GM18909 (cell line): Measurements from ENCODE around the gene TMPO.
"Not testable (repeated sequence)": the region's sequence is repeated elsewhere in the genome, so short reads cannot be mapped to it uniquely, and the experiment has no call there.

Experiments
- ATAC-seq: cut with Tn5 transposase; IDR thresholded peaks from one replicate; pipeline ENCODE4 v1.9.1; 2021; ENCODE audit warnings: mild to moderate bottlenecking; ENCODE audit not compliant: unreplicated experiment, poor library complexity

TMPO gene

DNA sequence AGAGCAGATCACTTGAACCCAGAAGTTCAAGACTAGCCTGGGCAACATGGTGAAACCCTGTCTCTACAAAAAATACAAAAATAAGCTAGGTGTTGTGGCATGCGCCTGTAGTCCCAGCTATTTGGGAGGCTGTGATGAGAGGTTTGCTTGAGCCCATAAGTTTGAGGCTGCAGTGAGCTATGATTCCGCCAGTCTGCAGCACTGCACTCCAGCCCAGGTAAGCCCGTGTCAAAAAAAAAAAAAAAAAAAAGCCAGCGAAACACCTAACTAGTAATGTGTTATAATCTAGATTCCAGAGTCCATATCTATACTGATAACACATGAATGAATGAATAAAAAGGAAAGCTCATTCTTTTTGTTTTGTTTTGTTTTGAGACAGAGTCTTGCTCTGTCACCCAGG is 59.6 kb downstream of the TMPO start:
- ATAC-seq, result no peak

GRCh38 chr12:98576795-98577194 is 61.4 kb downstream of the TMPO start:
- not testable (repeated sequence) for ATAC-seq

GRCh38 chr12:98578392-98578791 is 63.0 kb downstream of the TMPO start:
- ATAC-seq, result no peak

DNA sequence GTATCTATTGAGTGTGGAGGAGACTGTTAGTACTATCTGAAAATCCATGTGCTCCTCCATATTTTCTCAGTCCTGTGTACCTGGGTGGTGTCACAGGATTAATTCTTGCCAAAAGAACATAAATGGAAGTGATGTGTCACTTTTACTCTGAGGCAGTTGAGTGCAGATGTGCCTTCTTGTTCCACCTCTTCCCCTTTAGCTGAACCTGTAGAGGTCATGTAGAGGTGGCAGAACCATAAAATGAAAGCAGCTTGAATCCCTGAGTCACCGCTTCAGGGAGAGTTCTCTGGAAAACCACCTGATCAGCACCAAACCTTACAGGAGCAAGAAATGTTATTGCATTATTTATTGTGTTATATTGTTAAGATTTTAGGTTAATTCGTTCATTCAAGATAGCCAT is 63.4 kb downstream of the TMPO start:
- no peak for ATAC-seq

GRCh38 chr12:98579347-98579746 is 64.0 kb downstream of the TMPO start:
- ATAC-seq, result no peak

- no peak for ATAC-seq
Observed at GRCh38 chr12:98579835-98580234, 64.4 kb downstream of the TMPO start.

- ATAC-seq, result no peak
Observed at GRCh38 chr12:98580695-98581094, 65.3 kb downstream of the TMPO start.

- ATAC-seq, result no peak
Observed at GRCh38 chr12:98581101-98581500, 65.7 kb downstream of the TMPO start.

DNA sequence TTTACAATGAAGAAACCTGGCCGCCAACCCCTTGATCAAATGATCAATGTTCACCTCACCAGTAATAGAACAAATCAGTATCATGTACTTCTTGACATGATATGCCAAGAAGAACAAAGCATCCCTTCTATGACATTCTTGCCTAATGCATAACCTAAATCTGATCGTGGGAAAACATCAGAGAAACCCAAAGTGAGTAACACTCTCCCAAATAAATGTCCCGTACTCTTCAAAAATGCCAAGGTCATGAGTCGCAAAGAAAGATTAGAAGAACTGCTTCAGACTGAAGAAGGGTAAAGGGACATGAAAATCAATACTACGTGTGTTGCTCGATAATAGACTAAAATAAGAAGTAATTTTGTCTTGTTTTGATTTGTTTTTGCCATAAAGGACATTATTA is 66.7 kb downstream of the TMPO start:
- no peak for ATAC-seq

GRCh38 chr12:98587084-98587483 is 71.7 kb downstream of the TMPO start:
- ATAC-seq, result no peak

DNA sequence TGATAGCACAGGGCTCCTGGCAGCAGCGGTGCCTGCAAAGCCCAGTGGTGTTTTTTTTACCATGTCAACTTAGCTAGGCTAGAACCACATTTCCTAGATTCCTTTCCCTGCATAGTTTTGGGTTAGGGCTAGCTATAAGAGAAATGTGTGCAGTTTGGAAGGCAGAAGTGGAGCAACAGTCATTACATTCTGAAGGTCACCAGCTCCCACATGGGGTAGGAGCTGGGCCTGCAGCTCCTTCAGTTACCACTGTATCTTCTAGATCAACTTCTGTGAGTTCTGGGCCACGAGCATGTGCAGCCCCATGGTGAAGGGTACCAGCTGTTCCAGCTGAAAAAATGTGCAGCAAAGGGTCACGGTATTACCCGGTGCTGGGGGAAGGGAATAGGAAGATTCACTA is 75.8 kb downstream of the TMPO start:
- no peak for ATAC-seq

DNA sequence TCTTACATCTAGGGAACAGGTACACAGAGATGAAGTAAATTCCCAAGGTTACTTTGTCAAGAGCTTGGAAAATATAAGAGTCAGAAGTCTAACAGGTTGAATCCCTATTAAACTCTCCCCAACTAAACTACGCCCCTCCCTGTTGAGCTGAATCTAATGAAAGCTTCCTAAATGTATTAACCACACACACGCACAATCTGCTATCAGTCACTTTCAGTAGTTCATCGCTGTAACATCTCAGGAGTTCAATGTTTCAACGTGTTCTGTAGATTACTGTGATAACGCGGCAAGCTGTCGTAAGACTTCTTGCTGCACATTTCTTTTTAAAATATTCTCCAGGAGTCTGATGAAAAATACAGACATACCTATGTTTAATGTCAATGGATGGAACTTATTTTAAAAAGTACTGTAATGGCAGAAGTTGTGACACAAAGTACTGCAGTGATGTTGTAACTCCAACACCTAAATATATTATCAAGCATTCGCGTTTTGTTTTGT is 77.5 kb downstream of the TMPO start:
- no peak for ATAC-seq

GRCh38 chr12:98593351-98594049 is 78.1 kb downstream of the TMPO start, which contains the start of gene SLC25A3:
TSS of gene SLC25A3 (plus strand) at chr12:98593686. CDS start at chr12:98593979, 293 bp downstream.
- peak; percentile 99 for ATAC-seq

GRCh38 chr12:98594050-98594835 is 78.9 kb downstream of the TMPO start:
- peak; percentile 3 for ATAC-seq

DNA sequence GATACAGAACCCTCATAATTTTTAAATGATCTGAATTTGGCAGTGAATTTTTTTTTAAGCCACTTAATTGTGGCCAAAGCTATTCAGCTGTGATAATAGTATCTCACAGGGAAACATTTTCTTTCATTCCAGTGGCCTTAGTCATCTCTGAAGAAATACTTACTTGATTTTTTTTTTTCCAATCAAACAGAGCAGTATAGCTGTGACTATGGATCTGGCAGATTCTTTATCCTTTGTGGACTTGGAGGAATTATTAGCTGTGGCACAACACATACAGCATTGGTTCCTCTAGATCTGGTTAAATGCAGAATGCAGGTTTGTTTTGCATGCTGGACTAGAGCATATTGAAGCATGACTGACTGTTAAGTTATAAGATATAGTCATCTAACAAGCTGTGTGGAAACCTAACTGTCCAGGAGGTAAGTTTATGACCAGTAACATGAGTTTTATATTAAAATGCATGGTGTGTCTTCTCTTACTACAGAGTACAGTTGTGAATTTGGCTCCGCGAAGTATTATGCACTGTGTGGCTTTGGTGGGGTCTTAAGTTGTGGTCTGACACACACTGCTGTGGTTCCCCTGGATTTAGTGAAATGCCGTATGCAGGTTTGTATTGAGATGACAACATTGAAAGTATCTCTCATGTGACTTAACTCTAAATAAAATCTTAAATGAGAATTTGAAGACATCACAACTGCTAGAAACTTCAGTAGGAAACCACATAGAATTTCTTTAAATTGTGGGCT is 80.0 kb downstream of the TMPO start:
- no peak for ATAC-seq

- ATAC-seq, result not testable (repeated sequence)
Observed at GRCh38 chr12:98597313-98597712, 81.9 kb downstream of the TMPO start.
